HFF-Myc (cell line): ENCODE measurements around the gene CHN2.

ENCODE experiments used
- DNase-seq: peaks from one replicate; pipeline ENCODE4 v3.0.0-alpha.2; 2011; ENCODE audit warnings: low read depth; ENCODE audit errors: extremely low read depth
- H3K4me3 ChIP-seq: replicated peaks from 2 replicates; pipeline ENCODE4 v1.5.1; 2011; ENCODE audit warnings: low read depth, mild to moderate bottlenecking, control low read depth, low read length
- CTCF ChIP-seq: IDR thresholded peaks from 2 replicates; pipeline ENCODE4 v1.5.1; 2012; ENCODE audit warnings: mild to moderate bottlenecking, low read depth, low read length, control low read depth; ENCODE audit errors: missing control alignments

The CHN2 gene

GRCh38 chr7:29243910-29244655, 49.5 kb downstream of the CHN2 start:
- TF ChIP-seq CTCF, result peak; percentile 10
- no peak overlapping the region for H3K4me3 ChIP-seq
- no peak for DNase-seq

DNA sequence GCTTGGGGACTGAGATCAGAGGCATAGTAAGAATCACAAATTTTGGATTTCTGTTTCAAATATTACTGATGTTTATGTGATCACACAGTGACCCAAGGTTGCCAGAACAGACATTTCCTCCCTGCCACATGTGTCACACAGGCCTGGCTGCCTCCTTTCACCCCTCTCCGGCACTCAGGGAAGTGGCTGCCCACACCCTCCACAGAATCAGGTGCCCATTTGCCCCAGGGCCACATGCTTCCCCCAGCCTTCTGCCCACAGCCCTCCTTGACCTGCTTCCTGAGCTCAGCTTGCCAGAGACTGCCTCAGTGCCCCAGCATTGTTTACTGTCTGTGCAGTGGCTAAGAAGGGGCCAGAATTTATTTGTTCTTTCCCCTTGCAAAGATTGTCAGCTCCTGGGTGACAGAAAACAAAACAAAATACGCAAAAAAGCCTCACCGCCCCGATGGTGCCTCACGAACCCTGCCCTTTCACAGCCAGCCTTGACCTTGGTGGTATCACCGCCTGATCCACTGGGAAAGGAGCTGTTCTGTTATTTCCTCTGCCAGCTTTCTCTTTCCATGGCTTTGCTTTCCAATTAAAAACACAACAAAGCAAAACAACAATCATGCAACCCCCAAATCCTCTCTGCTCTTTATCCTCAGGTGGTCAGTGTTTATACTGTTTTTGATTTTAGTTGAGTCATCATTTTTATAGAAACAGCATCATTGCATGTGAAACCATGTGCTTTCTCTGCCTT, 52.8 kb downstream of the CHN2 start:
- TF ChIP-seq CTCF, result no peak
- no peak for DNase-seq
- H3K4me3 ChIP-seq, result no peak overlapping the region

- TF ChIP-seq CTCF, result no peak
- no peak overlapping the region for H3K4me3 ChIP-seq
- DNase-seq, result no peak
Observed at GRCh38 chr7:29247963-29248236, 53.3 kb downstream of the CHN2 start.

DNA sequence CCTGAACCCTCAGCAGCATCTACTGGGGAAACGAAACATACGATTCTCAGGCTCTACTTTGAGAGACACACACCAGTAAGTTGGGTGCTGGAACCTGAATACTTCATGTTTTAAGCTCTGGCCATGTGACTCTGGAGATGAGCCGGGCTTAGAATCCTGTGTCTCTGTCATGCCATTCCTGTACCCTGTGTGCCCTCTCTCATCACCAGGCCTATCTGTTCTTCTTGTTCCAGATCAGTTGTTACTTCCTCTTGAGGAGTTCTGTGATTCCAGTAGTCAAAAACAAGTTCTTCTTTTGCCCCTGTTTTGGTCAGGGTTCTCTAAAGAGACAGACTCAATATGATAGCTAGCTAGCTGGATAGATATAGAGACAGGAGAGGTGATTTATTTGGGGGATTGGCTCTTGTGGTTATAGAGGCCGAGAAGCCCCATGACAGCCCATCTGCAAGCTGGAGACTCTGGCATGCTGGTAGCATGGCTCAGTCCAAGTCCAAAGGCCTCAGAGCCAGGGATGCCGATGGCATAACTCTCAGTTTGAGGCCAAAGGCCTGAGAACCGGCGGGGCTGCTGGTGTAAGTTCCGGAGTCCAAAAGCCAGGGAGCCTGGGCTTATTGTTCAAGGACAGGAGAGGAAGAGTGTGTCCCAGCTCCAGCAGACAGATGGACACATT, 54.3 kb downstream of the CHN2 start:
- no peak overlapping the region for H3K4me3 ChIP-seq
- no peak for DNase-seq
- no peak for TF ChIP-seq CTCF

- no peak overlapping the region for H3K4me3 ChIP-seq
- DNase-seq, result no peak
- TF ChIP-seq CTCF, result no peak
Observed at GRCh38 chr7:29249383-29249750, 54.8 kb downstream of the CHN2 start.

GRCh38 chr7:29249860-29250259, 55.3 kb downstream of the CHN2 start:
- no peak overlapping the region for H3K4me3 ChIP-seq
- DNase-seq, result no peak
- TF ChIP-seq CTCF, result no peak
